Subcutaneous adipose tissue (tissue), 4 donors: ENCODE results near the gene HOTAIR. TPM values are rescaled to one million over a fixed set of nuclear protein-coding genes. Genes with fewer than 3 reads are reported as not detected.

Experiments
- total RNA-seq, 4 donors: library from RNA; depleted of rRNA; stranded (reverse); fragments of >200 nt; gene quantifications; one replicate each; pipeline ENCODE4 v1.1.0, GENCODE V29; 2016
- TF ChIP-seq, protein P1 (sequence below): fragments of 450-650 bp; IDR thresholded peaks from one replicate; pipeline ENCODE4 v1.5.1; 2016; ENCODE audit warnings: low read depth, mild to moderate bottlenecking, control low read depth, antibody characterized with exemption, moderate library complexity

Gene HOTAIR
- total RNA-seq, 4 donors from 2014 or later: 0.34 to 3.4 (median 0.61) TPM

DNA sequence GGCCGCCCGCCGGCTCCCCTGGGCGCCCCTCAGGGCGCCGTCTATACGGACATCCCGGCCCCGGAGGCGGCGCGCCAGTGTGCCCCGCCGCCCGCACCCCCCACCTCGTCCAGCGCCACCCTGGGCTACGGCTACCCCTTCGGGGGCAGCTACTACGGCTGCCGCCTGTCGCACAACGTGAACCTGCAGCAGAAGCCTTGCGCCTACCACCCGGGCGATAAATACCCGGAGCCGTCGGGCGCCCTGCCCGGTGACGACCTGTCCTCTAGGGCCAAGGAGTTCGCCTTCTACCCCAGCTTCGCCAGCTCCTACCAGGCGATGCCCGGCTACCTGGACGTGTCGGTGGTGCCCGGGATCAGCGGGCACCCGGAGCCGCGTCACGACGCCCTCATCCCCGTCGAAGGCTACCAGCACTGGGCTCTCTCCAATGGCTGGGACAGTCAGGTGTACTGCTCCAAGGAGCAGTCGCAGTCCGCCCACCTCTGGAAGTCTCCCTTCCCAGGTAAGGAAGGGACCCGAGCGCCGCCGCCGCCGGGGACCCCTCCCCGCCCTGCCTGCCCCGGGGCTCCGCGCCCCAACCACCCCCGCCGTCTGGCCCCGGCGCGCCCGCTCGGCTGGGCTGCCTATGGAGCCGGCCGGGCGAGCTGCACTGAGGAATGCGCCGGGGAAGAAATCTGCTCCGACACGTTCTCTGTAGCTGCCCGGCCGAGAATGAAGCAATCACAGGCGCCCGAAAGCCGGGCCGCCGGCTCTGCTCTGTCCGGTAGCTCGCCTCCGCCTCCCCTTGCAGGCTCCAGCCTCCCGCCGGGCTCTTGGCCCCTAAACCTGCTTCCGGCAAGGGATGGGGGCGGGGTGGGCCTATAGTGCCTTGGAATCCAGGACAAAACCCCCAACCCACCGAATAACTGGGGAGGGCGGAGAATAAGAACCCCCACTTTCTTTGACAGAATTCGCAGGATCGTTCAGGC, 35.3 kb downstream of the HOTAIR start:
- TF ChIP-seq, protein P1, sequence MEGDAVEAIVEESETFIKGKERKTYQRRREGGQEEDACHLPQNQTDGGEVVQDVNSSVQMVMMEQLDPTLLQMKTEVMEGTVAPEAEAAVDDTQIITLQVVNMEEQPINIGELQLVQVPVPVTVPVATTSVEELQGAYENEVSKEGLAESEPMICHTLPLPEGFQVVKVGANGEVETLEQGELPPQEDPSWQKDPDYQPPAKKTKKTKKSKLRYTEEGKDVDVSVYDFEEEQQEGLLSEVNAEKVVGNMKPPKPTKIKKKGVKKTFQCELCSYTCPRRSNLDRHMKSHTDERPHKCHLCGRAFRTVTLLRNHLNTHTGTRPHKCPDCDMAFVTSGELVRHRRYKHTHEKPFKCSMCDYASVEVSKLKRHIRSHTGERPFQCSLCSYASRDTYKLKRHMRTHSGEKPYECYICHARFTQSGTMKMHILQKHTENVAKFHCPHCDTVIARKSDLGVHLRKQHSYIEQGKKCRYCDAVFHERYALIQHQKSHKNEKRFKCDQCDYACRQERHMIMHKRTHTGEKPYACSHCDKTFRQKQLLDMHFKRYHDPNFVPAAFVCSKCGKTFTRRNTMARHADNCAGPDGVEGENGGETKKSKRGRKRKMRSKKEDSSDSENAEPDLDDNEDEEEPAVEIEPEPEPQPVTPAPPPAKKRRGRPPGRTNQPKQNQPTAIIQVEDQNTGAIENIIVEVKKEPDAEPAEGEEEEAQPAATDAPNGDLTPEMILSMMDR: no peak

- TF ChIP-seq, protein P1: no peak
These were observed 36.2 kb downstream of the HOTAIR start, which contains the start of gene HOXC13 for GRCh38 chr12:53938326-53939140. Gene HOXC13, plus strand, starts transcription at chr12:53938831. Its CDS starts 76 bp downstream, at chr12:53938907.

GRCh38 chr12:53937596-53938325, 37.0 kb downstream of the HOTAIR start:
- TF ChIP-seq, protein P1: no peak

DNA sequence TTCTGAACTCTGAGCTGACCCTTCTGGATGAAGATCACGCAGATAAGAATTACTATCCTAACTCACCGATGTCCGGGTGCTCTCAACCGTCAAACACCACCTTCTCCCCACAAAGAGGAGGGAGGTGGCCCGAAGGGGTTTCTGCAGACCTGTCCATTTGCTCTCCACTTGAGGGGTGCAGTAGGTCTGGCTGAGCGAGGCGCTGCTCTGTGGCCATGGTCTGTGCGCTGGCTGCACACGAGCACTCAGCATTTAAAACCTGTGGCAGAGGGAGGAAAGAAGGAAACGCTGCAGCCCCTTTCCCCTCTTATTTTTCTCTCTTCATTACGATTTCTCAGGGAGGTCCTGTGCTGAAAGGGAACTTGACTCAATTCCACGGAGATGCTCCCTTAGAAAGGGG, 37.7 kb downstream of the HOTAIR start:
- TF ChIP-seq, protein P1: no peak

DNA sequence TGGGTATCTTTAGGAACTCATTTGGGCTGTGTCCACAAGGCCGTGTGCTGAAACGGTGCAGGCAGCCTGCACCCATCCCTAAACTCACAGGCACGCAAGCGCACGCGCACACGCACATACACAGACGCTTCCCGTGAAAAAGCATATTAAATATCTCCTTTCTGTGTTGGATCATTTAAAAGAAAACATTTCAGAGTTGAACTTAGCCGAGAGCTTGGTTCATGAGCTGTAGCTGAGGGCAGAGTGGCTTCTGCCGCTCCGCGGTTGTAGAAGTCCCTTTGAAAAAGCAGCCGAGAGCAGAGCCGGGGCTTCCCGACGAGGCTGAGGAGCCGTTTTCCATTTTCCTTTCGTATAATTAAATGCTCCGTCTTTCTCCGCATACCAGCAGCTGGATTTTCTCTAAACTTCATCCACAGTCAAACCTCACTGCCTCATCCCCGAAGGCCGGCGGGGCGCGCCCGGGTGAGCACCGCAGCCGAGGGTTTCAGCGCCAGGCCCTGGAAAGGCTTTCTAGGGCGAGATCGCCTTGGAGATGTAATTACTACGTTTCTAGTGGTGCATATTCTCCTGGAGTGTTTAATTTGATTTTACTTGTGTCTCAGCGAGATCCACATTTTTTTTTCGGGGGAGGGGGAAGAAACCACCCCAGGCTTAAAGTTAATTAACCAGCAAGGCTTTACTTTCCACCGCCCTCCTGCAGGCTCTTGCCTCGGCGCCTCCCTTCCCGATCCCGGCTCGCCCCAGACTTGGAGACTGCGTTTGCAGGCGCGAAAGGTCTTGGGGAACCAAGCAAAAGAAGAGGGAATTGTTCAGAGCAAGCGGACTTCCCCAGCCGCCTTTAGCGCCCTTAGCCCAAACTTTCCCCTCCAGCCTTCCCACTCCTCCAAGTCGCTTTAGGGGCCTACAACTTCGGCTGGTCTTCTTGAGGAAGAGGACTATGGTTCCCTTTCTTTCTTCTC, 39.1 kb downstream of the HOTAIR start:
- TF ChIP-seq, protein P1: no peak

GRCh38 chr12:53932915-53933314, 41.8 kb downstream of the HOTAIR start:
- TF ChIP-seq, protein P1: no peak
